ENCODE data around the gene MKNK2.
A peak's percentile ranks its signal among the peaks of the same experiment; 100 is the strongest.

DNA sequence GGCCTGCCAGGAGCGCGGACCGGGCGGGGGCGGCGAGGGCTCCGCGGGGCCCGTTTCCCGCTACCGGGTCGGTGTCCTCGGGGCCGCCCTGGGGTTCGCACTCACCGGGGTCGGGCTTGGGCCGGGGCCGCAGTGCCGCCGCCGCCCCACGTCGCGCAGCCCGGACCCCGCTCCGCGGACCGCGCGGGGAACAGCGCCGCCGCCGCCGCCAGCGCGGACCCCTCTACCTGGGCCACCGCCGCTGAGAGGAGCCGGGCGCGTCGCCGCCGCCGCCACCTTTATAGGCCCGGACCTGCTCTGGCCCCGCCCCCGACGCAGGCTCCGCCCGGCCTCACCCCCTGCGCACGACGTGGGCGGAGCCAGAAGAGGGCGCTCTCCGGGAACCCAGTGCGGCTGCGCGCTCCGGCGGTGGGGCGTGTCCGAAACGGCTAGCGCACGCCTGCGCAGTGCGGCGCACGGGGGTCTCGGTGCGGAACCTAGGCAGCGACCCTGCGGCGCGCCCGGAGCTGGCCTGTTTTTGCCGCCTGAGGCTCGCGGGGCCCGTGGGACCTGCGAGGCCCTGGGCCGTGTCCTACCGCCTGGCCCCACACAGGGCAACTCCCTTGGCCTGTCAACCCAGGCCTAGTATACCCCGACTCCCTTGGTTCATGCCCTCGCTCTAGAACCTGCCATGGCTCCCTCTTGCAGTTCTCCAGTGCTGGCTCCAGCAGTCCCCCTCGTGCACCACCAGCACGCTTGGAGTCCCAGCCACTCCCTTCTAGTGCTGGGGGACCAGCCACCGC, at the start of gene MKNK2:
- TF ChIP-seq EZH2 (IDR thresholded peaks at IDR 0.05; ENCODE audit: borderline replicate concordance, low read depth, low read length, severe bottlenecking) (no peak), POLR2AphosphoS5 (IDR thresholded peaks at IDR 0.05; ENCODE audit: insufficient read depth, low read depth, low read length) (peak; percentile 100), POLR2A (IDR thresholded peaks at IDR 0.05; ENCODE audit: low read depth, low read length) (peak; percentile 100), JUN (IDR thresholded peaks at IDR 0.05; ENCODE audit: borderline replicate concordance, insufficient read depth, insufficient read length, low read depth) (no peak), MYC (IDR thresholded peaks at IDR 0.05; ENCODE audit: low read depth, low read length) (no peak)
- TF ChIP-seq, protein P1, sequence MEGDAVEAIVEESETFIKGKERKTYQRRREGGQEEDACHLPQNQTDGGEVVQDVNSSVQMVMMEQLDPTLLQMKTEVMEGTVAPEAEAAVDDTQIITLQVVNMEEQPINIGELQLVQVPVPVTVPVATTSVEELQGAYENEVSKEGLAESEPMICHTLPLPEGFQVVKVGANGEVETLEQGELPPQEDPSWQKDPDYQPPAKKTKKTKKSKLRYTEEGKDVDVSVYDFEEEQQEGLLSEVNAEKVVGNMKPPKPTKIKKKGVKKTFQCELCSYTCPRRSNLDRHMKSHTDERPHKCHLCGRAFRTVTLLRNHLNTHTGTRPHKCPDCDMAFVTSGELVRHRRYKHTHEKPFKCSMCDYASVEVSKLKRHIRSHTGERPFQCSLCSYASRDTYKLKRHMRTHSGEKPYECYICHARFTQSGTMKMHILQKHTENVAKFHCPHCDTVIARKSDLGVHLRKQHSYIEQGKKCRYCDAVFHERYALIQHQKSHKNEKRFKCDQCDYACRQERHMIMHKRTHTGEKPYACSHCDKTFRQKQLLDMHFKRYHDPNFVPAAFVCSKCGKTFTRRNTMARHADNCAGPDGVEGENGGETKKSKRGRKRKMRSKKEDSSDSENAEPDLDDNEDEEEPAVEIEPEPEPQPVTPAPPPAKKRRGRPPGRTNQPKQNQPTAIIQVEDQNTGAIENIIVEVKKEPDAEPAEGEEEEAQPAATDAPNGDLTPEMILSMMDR (IDR thresholded peaks at IDR 0.05; ENCODE audit: extremely low read depth in 1 of 2, insufficient read depth in 1 of 2, low read depth in 1 of 2, low read length in 2 of 2), result peak; percentile 59 to 61
- TF ChIP-seq, protein P2, sequence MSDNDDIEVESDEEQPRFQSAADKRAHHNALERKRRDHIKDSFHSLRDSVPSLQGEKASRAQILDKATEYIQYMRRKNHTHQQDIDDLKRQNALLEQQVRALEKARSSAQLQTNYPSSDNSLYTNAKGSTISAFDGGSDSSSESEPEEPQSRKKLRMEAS (IDR thresholded peaks at IDR 0.05; ENCODE audit: insufficient read depth, insufficient read length), result no peak

Data from endothelial cell of umbilical vein (primary cell).